Testis (tissue), 2 donors: ENCODE measurements around the gene SH3RF3.

Experiments used
- POLR2A ChIP-seq: fragments of 450-650 bp; IDR thresholded peaks from one replicate; pipeline ENCODE4 v1.6.1; 2017; ENCODE audit warnings: antibody characterized with exemption, mild to moderate bottlenecking, moderate library complexity
- TF ChIP-seq, protein P1 (sequence below), 3 experiments: fragments of 450-650 bp in 2 of 3; fragments of 200-600 bp in 1 of 3; sonication (generic) in 1 of 3; IDR thresholded peaks; one replicate each; pipeline ENCODE4 v1.5.1; 2016 to 2019; ENCODE audit warnings: antibody characterized with exemption in 3 of 3, mild to moderate bottlenecking in 2 of 3, moderate library complexity in 1 of 3

DNA sequence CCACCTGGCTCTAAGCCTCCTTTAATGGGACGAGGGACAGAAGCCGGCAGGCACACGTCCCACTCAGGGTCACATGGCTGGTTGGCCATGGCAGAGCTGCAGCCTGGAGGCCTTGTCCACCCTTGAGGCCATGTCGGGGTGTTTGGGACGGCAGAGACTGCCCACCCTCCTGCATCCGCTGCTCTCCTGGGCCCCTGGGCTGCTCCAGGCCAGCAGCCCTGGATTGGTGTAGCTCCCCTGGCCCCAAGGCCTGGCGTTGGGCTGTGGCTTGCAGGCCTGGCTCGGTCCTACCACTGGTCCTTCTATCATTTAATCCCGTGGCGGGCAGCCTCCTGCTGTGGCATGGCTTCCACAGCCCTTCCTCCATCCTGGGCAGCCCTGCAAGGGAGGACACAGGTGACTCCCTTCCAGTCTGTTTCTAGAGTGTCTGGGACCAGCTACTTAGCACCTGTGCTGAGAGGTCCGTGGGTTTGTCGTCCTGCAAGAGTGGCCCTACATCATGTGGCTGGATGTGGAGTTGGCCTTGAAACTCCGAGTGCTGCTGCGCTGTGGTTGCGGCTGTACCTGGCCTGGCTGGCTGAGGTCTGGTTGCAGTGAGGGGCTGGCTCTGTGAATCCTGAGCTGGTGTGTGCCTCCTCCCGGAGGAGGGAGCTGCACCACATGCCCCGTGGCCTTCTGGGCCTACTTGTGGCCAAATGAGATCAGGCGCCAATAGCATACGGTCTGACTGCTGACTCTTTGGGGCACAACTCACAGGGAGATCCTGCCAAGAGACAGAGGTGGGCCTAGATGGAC lies 67.3 kb downstream of the SH3RF3 start:
- TF ChIP-seq, protein P1, sequence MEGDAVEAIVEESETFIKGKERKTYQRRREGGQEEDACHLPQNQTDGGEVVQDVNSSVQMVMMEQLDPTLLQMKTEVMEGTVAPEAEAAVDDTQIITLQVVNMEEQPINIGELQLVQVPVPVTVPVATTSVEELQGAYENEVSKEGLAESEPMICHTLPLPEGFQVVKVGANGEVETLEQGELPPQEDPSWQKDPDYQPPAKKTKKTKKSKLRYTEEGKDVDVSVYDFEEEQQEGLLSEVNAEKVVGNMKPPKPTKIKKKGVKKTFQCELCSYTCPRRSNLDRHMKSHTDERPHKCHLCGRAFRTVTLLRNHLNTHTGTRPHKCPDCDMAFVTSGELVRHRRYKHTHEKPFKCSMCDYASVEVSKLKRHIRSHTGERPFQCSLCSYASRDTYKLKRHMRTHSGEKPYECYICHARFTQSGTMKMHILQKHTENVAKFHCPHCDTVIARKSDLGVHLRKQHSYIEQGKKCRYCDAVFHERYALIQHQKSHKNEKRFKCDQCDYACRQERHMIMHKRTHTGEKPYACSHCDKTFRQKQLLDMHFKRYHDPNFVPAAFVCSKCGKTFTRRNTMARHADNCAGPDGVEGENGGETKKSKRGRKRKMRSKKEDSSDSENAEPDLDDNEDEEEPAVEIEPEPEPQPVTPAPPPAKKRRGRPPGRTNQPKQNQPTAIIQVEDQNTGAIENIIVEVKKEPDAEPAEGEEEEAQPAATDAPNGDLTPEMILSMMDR (IDR thresholded peaks at IDR 0.05): no peak
- no peak for TF ChIP-seq POLR2A
